Tibial nerve (tissue), 4 donors: ENCODE results near the gene GRK1. TPM values are rescaled to one million over a fixed set of nuclear protein-coding genes. Genes with fewer than 3 reads are reported as not detected.

ENCODE experiments used
- DNase-seq, 2 donors: peaks; one replicate each; pipeline ENCODE4 v3.0.0-alpha.2; 2019; ENCODE audit warnings: low spot score in 2 of 2
- H3K27ac ChIP-seq, 4 donors: fragments of 200-600 bp; sonication (generic) in 3 of 4; one replicate each; pipeline ENCODE4 v1.5.1; 2017 to 2019; ENCODE audit warnings: mild to moderate bottlenecking in 1 of 4
- H3K27me3 ChIP-seq, 2 donors: fragments of 200-600 bp; sonication (generic) in 1 of 2; one replicate each; pipeline versions ENCODE4 v1.5.1 to v1.6.0; 2017 to 2019
- H3K36me3 ChIP-seq, 3 donors: fragments of 200-600 bp; sonication (generic); one replicate each; pipeline ENCODE4 v1.5.1; 2018 to 2019
- H3K4me1 ChIP-seq, 4 donors: fragments of 200-600 bp; sonication (generic) in 3 of 4; one replicate each; pipeline ENCODE4 v1.5.1; 2017 to 2019
- H3K4me3 ChIP-seq, 4 donors: fragments of 200-600 bp; sonication (generic) in 3 of 4; one replicate each; pipeline ENCODE4 v1.5.1; 2017 to 2019; ENCODE audit warnings: mild to moderate bottlenecking in 1 of 4, moderate library complexity in 1 of 4
- H3K9me3 ChIP-seq, 4 donors: fragments of 200-600 bp; sonication (generic) in 3 of 4; one replicate each; pipeline ENCODE4 v1.5.1; 2017 to 2019
- CTCF ChIP-seq, 5 experiments: fragments of 200-600 bp in 3 of 5; fragments of 450-650 bp in 2 of 5; sonication (generic) in 3 of 5; IDR thresholded peaks; one replicate each; pipeline ENCODE4 v1.5.1; 2016 to 2019; ENCODE audit warnings: antibody characterized with exemption in 5 of 5, mild to moderate bottlenecking in 3 of 5, moderate library complexity in 2 of 5
- EP300 ChIP-seq, 2 donors: sonication (generic); formaldehyde crosslinking; IDR thresholded peaks; one replicate each; pipeline ENCODE4 v1.6.1; 2017; ENCODE audit warnings: antibody characterized with exemption in 2 of 2, mild to moderate bottlenecking in 1 of 2
- POLR2A ChIP-seq, 2 donors: fragments of 450-650 bp; IDR thresholded peaks; one replicate each; pipeline ENCODE4 v1.6.1; 2017; ENCODE audit warnings: antibody characterized with exemption in 2 of 2, mild to moderate bottlenecking in 2 of 2, moderate library complexity in 2 of 2
- WGBS, 2 donors: methylation state at CpG; one replicate each; pipeline ENCODE4 v1.1.5; 2018; 5-methylcytosine and 5-hydroxymethylcytosine counted together
- total RNA-seq, 4 donors: library from RNA; depleted of rRNA; stranded (reverse); fragments of >200 nt; gene quantifications; one replicate each; pipeline ENCODE4 v1.1.0, GENCODE V29; 2016

Gene GRK1
- total RNA-seq, 4 donors from 2014 or later: not detected

- Histone ChIP-seq H3K4me1 (no peaks in the 10 kb centered on the region), H3K27ac (no peak overlapping the region), H3K27me3 (peaks cover 0 to 20% of the 10 kb centered on the region in 2 donors), H3K9me3 (peaks cover 0 to 8% (median 2%) of the 10 kb centered on the region in 4 donors), H3K36me3 (no peaks in the 10 kb centered on the region), H3K4me3 (no peak overlapping the region)
- peak in 1 of 2 donors; percentile 8 for DNase-seq
- 74 to 84% methylated on average over 5 to 21 of the region's 25 CpGs for WGBS, 2 donors
- TF ChIP-seq CTCF (IDR thresholded peaks at IDR 0.05): no peak
- no peak for TF ChIP-seq POLR2A (IDR thresholded peaks at IDR 0.05)
- TF ChIP-seq EP300 (IDR thresholded peaks at IDR 0.05): no peak
Measured at GRCh38 chr13:113656003-113656588, 10.9 kb upstream of the GRK1 start.

GRCh38 chr13:113656831-113657671, 10.0 kb upstream of the GRK1 start:
- Histone ChIP-seq H3K4me3 (no peak overlapping the region), H3K9me3 (peaks cover 0 to 17% (median 3%) of the 10 kb centered on the region in 4 donors), H3K27me3 (peaks cover 0 to 20% of the 10 kb centered on the region in 2 donors), H3K4me1 (no peaks in the 10 kb centered on the region), H3K27ac (no peak overlapping the region), H3K36me3 (no peaks in the 10 kb centered on the region)
- 68 to 77% methylated on average over 34 to 35 of the region's 42 CpGs for WGBS, 2 donors
- DNase-seq: peak in 1 of 2 donors; percentile 4
- TF ChIP-seq CTCF (IDR thresholded peaks at IDR 0.05) (no peak), POLR2A (IDR thresholded peaks at IDR 0.05) (no peak), EP300 (IDR thresholded peaks at IDR 0.05) (no peak)

- TF ChIP-seq EP300 (IDR thresholded peaks at IDR 0.05) (no peak), POLR2A (IDR thresholded peaks at IDR 0.05) (no peak), CTCF (IDR thresholded peaks at IDR 0.05) (no peak)
- Histone ChIP-seq H3K27ac (no peak within 1 kb of the TSS), H3K27me3 (peaks cover 0 to 20% of the 10 kb centered on the region in 2 donors), H3K9me3 (peaks cover 0 to 21% (median 4%) of the 10 kb centered on the region in 4 donors), H3K4me3 (no peak within 1 kb of the TSS), H3K36me3 (no peaks in the 10 kb centered on the region), H3K4me1 (no peaks in the 10 kb centered on the region)
- WGBS, 2 donors: 80 to 83% methylated on average over 35 to 43 of the region's 47 CpGs
- DNase-seq: peak in 1 of 2 donors; percentile 7
Measured at GRCh38 chr13:113657851-113658741, 8.9 kb upstream of the GRK1 start, which contains the start of gene ATP4B. ATP4B (minus strand) TSS chr13:113658198; CDS start chr13:113658144, 54 bp downstream.

- Histone ChIP-seq H3K9me3 (peaks cover 0 to 21% (median 4%) of the 10 kb centered on the region in 4 donors), H3K4me1 (no peaks in the 10 kb centered on the region), H3K27me3 (peaks cover 0 to 20% of the 10 kb centered on the region in 2 donors), H3K27ac (no peak overlapping the region), H3K36me3 (no peaks in the 10 kb centered on the region), H3K4me3 (no peak overlapping the region)
- peak in 1 of 2 donors; percentile 2 for DNase-seq
- TF ChIP-seq CTCF (IDR thresholded peaks at IDR 0.05) (no peak), POLR2A (IDR thresholded peaks at IDR 0.05) (no peak), EP300 (IDR thresholded peaks at IDR 0.05) (no peak)
- 76 to 80% methylated on average over 2 to 12 of the region's 14 CpGs for WGBS, 2 donors
Measured at GRCh38 chr13:113658836-113659235, 8.2 kb upstream of the GRK1 start.
